ENCODE results near the gene ZNF837. TPM values are rescaled to one million over a fixed set of nuclear protein-coding genes. Genes with fewer than 3 reads are reported as not detected.

Gene ZNF837
- total RNA-seq, 1 donor from 2014 or later, result 0.22 TPM

GRCh38 chr19:58398087-58398486 lies 17.3 kb upstream of the ZNF837 start:
- DNase-seq (ENCODE audit: missing footprints) (no peak), ATAC-seq (no peak)
- intact Hi-C loops (cut with DNase I), result no loop called here

- intact Hi-C loops (cut with DNase I), result no loop called here
- DNase-seq (ENCODE audit: missing footprints) (no peak), ATAC-seq (no peak)
Observed at GRCh38 chr19:58397533-58398037, 16.8 kb upstream of the ZNF837 start.

- intact Hi-C loops (cut with DNase I), result no loop called here
- DNase-seq (ENCODE audit: missing footprints), result no peak
- no peak for ATAC-seq
Observed at GRCh38 chr19:58396691-58397532, 16.1 kb upstream of the ZNF837 start.

- DNase-seq (ENCODE audit: missing footprints) (no peak), ATAC-seq (no peak)
- intact Hi-C loops (cut with DNase I), result no loop called here
Observed at GRCh38 chr19:58395979-58396627, 15.3 kb upstream of the ZNF837 start.

- ATAC-seq, result no peak
Observed at GRCh38 chr19:58395220-58395978, 14.6 kb upstream of the ZNF837 start, which contains the start of gene RNF225. Gene RNF225, plus strand, starts transcription at chr19:58395656. Its CDS starts 434 bp downstream, at chr19:58396090.

GRCh38 chr19:58394821-58395219 lies 14.0 kb upstream of the ZNF837 start:
- intact Hi-C loops (cut with DNase I), result no loop called here
- ATAC-seq (no peak), DNase-seq (ENCODE audit: missing footprints) (no peak)

More at GRCh38 chr19:58395220-58395978, 14.6 kb upstream of the ZNF837 start, which contains the start of gene RNF225:
- DNase-seq (ENCODE audit: missing footprints), result no peak
- intact Hi-C loops (cut with DNase I), result no loop called here

- ATAC-seq (no peak), DNase-seq (ENCODE audit: missing footprints) (no peak)
- intact Hi-C loops (cut with DNase I), result no loop called here
Observed at GRCh38 chr19:58393725-58394033, 12.8 kb upstream of the ZNF837 start.

- DNase-seq (ENCODE audit: missing footprints), result peak; percentile 60
- ATAC-seq, result no peak
- intact Hi-C loops (cut with DNase I), result no loop called here
Observed at GRCh38 chr19:58392945-58393724, 12.3 kb upstream of the ZNF837 start.

- intact Hi-C loops (cut with DNase I), result no loop called here
- ATAC-seq (no peak), DNase-seq (ENCODE audit: missing footprints) (no peak)
Observed at GRCh38 chr19:58388175-58388526, 7.3 kb upstream of the ZNF837 start.

- no peak for ATAC-seq
- DNase-seq (ENCODE audit: missing footprints), result peak; percentile 23
- intact Hi-C loops (cut with DNase I), result no loop called here
Observed at GRCh38 chr19:58387338-58388174, 6.7 kb upstream of the ZNF837 start.

GRCh38 chr19:58386576-58387337 lies 5.9 kb upstream of the ZNF837 start, which contains the start of gene RPS5:
Gene RPS5, plus strand, starts transcription at chr19:58387269. Its CDS starts 869 bp downstream, at chr19:58388138.
- intact Hi-C loops (cut with DNase I), result no loop called here
- ATAC-seq, result peak; percentile 97
- peak; percentile 99 for DNase-seq (ENCODE audit: missing footprints)

- DNase-seq (ENCODE audit: missing footprints), result peak; percentile 48
- intact Hi-C loops (cut with DNase I), result no loop called here
- peak; percentile 6 for ATAC-seq
Observed at GRCh38 chr19:58385891-58386575, 5.2 kb upstream of the ZNF837 start.

GRCh38 chr19:58385313-58385890 lies 4.6 kb upstream of the ZNF837 start:
- peak; percentile 53 for DNase-seq (ENCODE audit: missing footprints)
- intact Hi-C loops (cut with DNase I), result no loop called here
- no peak for ATAC-seq

GRCh38 chr19:58382997-58383603 lies 2.3 kb upstream of the ZNF837 start:
- ATAC-seq, result no peak
- intact Hi-C loops (cut with DNase I), result no loop called here
- peak; percentile 16 for DNase-seq (ENCODE audit: missing footprints)

GRCh38 chr19:58381460-58382212 lies 806 bp upstream of the ZNF837 start:
- DNase-seq (ENCODE audit: missing footprints) (peak; percentile 57), ATAC-seq (no peak)
- intact Hi-C loops (cut with DNase I), result loop anchor here (2.0 kb wide), 2 partner anchors 19 to 55 kb away; partner anchors contain the start of genes ZNF497 and ZSCAN22

Data from Right ventricle myocardium inferior (tissue), 1 donor.